ENCODE results near the gene CAMK4. TPM values are rescaled to one million over a fixed set of nuclear protein-coding genes. Genes with fewer than 3 reads are reported as not detected.

The CAMK4 gene
- total and polyA plus RNA-seq, 2 donors (not counting 3 experiments of a cell fraction or from before 2014, with no cell fraction given): 2.2 to 5.4 TPM

- Histone ChIP-seq H3K27ac (ENCODE audit: insufficient read depth, low read depth, low read length) (no peak overlapping the region), H3K27me3 (ENCODE audit: control insufficient read depth in 2 of 2, insufficient read depth in 2 of 2, low read length in 2 of 2) (no peaks in the 10 kb centered on the region), H3K36me3 (ENCODE audit: control insufficient read depth in 2 of 2, extremely low read depth in 1 of 2, insufficient read depth in 2 of 2, low read length in 2 of 2) (no peaks in the 10 kb centered on the region), H3K9ac (replicated peaks; ENCODE audit: extremely low read depth, insufficient read depth, low read length) (no peak overlapping the region), H3K4me3 (replicated peaks in 1 of 3; ENCODE audit: insufficient read depth in 1 of 3, low read depth in 1 of 3, low read length in 3 of 3) (no peak overlapping the region), H3K4me2 (ENCODE audit: insufficient read depth, low read length) (no peak overlapping the region), H3K79me2 (ENCODE audit: control insufficient read depth, insufficient read depth, low read length) (no peaks in the 10 kb centered on the region), H3K9me1 (replicated peaks; ENCODE audit: control insufficient read depth, extremely low read depth, insufficient read depth, low read length) (no peaks in the 10 kb centered on the region), H3K4me1 (ENCODE audit: control insufficient read depth, extremely low read depth, insufficient read depth, low read length) (no peaks in the 10 kb centered on the region), H3K9me3 (replicated peaks; ENCODE audit: control insufficient read depth, insufficient read depth, low read length) (no peaks in the 10 kb centered on the region), H4K20me1 (replicated peaks; ENCODE audit: control insufficient read depth, extremely low read depth, insufficient read depth, low read length) (no peaks in the 10 kb centered on the region), H2AFZ (ENCODE audit: low read depth, low read length) (no peak overlapping the region)
- intact Hi-C loops (cut with micrococcal nuclease) (no loop called here), dilution Hi-C loops (cut with MboI; ENCODE audit: extremely low pct_ligation_motif_present, low sequenced_read_pairs) (no loop called here)
- CTCF ChIA-PET: interaction anchor here (0.6 to 0.7 kb wide), 2 partner anchors 25 to 919 kb away, joined by 3 to 4 read pairs; no protein-coding TSS in a partner anchor
- DNase-seq (ENCODE audit: low read depth, low spot score): no peak
- POLR2A ChIA-PET: no interaction called here
- TF ChIP-seq JUN (IDR thresholded peaks at IDR 0.05; ENCODE audit: borderline replicate concordance, insufficient read depth, insufficient read length, low read depth) (no peak), POLR2AphosphoS5 (IDR thresholded peaks at IDR 0.05; ENCODE audit: insufficient read depth, low read depth, low read length) (no peak), MYC (IDR thresholded peaks at IDR 0.05; ENCODE audit: low read depth, low read length) (no peak), FOS (IDR thresholded peaks at IDR 0.05; ENCODE audit: borderline replicate concordance, insufficient read depth, low read length) (no peak)
- FAIRE-seq: no peak
- BruUV-seq (replicated peaks): no TSS peak
These were observed 230.0 kb downstream of the CAMK4 start for GRCh38 chr5:111454198-111454622.

- dilution Hi-C loops (cut with MboI; ENCODE audit: extremely low pct_ligation_motif_present, low sequenced_read_pairs): no loop called here
- TF ChIP-seq POLR2AphosphoS5 (IDR thresholded peaks at IDR 0.05; ENCODE audit: insufficient read depth, low read depth, low read length): no peak
- no peak for TF ChIP-seq CTCF (IDR thresholded peaks at IDR 0.05; ENCODE audit: extremely low read depth in 1 of 2, insufficient read depth in 1 of 2, low read depth in 1 of 2, low read length in 2 of 2)
- TF ChIP-seq, protein P1, sequence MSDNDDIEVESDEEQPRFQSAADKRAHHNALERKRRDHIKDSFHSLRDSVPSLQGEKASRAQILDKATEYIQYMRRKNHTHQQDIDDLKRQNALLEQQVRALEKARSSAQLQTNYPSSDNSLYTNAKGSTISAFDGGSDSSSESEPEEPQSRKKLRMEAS (IDR thresholded peaks at IDR 0.05; ENCODE audit: insufficient read depth, insufficient read length): no peak
- TF ChIP-seq EZH2 (IDR thresholded peaks at IDR 0.05; ENCODE audit: borderline replicate concordance, low read depth, low read length, severe bottlenecking): no peak
- TF ChIP-seq GATA2 (IDR thresholded peaks at IDR 0.05; ENCODE audit: insufficient read depth, insufficient read length, low read depth, low read length): no peak
- TF ChIP-seq MYC (IDR thresholded peaks at IDR 0.05; ENCODE audit: low read depth, low read length): no peak
- TF ChIP-seq FOS (IDR thresholded peaks at IDR 0.05; ENCODE audit: borderline replicate concordance, insufficient read depth, low read length): no peak
- no peak for TF ChIP-seq POLR2A (IDR thresholded peaks at IDR 0.05; ENCODE audit: low read depth, low read length)
- Histone ChIP-seq H3K4me3 (replicated peaks in 1 of 3; ENCODE audit: insufficient read depth in 1 of 3, low read depth in 1 of 3, low read length in 3 of 3) (no peak overlapping the region), H3K9me1 (replicated peaks; ENCODE audit: control insufficient read depth, extremely low read depth, insufficient read depth, low read length) (no peaks in the 10 kb centered on the region), H3K4me1 (ENCODE audit: control insufficient read depth, extremely low read depth, insufficient read depth, low read length) (no peaks in the 10 kb centered on the region), H3K4me2 (ENCODE audit: insufficient read depth, low read length) (no peak overlapping the region), H4K20me1 (replicated peaks; ENCODE audit: control insufficient read depth, extremely low read depth, insufficient read depth, low read length) (no peaks in the 10 kb centered on the region), H3K9me3 (replicated peaks; ENCODE audit: control insufficient read depth, insufficient read depth, low read length) (no peaks in the 10 kb centered on the region), H3K36me3 (ENCODE audit: control insufficient read depth in 2 of 2, extremely low read depth in 1 of 2, insufficient read depth in 2 of 2, low read length in 2 of 2) (no peaks in the 10 kb centered on the region), H3K27me3 (ENCODE audit: control insufficient read depth in 2 of 2, insufficient read depth in 2 of 2, low read length in 2 of 2) (no peaks in the 10 kb centered on the region), H2AFZ (ENCODE audit: low read depth, low read length) (no peak overlapping the region), H3K79me2 (ENCODE audit: control insufficient read depth, insufficient read depth, low read length) (no peaks in the 10 kb centered on the region), H3K27ac (ENCODE audit: insufficient read depth, low read depth, low read length) (no peak overlapping the region), H3K9ac (replicated peaks; ENCODE audit: extremely low read depth, insufficient read depth, low read length) (no peak overlapping the region)
- ChIA-PET POLR2A (no interaction called here), CTCF (interaction anchor here (0.6 to 0.7 kb wide), 2 partner anchors 26 to 919 kb away, joined by 3 to 4 read pairs; no protein-coding TSS in a partner anchor)
- BruUV-seq (replicated peaks): no TSS peak
- intact Hi-C loops (cut with micrococcal nuclease): no loop called here
- FAIRE-seq (no peak), DNase-seq (ENCODE audit: low read depth, low spot score) (no peak)
These were observed 230.6 kb downstream of the CAMK4 start for GRCh38 chr5:111454776-111455175.
